ENCODE data around the gene PCGF5. TPM values are rescaled to one million over a fixed set of nuclear protein-coding genes. Genes with fewer than 3 reads are reported as not detected.
"Not testable (repeated sequence)": the region's sequence is repeated elsewhere in the genome, so short reads cannot be mapped to it uniquely, and the experiment has no call there.

The PCGF5 gene
- 27.8 and 31.2 TPM in 2 replicates for total RNA-seq
- long read RNA-seq, full-length matches to known transcripts, result 15 of 43 reads
- long read RNA-seq, partial matches to known transcripts, result 5 of 43 reads
- long read RNA-seq, other reads (novel, unspliced or antisense), result 23 of 43 reads

- Mint-ChIP-seq H3K36me3 (ENCODE audit: unreplicated experiment) (peaks cover 6% of the 10 kb centered on the region), H3K27ac (ENCODE audit: unreplicated experiment) (peak within 1 kb of the TSS; percentile 82), H3K9me3 (ENCODE audit: unreplicated experiment) (no peaks in the 10 kb centered on the region), H3K27me3 (ENCODE audit: unreplicated experiment) (no peaks in the 10 kb centered on the region), H3K4me3 (ENCODE audit: unreplicated experiment) (peak within 1 kb of the TSS; percentile 81), H3K4me1 (ENCODE audit: unreplicated experiment) (peaks cover 34% of the 10 kb centered on the region)
- DNase-seq (ENCODE audit: extremely low spot score, unreplicated experiment), result peak; percentile 96
- peak; percentile 44 for TF ChIP-seq CTCF (IDR thresholded peaks at IDR 0.05)
Measured at GRCh38 chr10:91220194-91220953, at the start of gene PCGF5. TSS of gene PCGF5 (plus strand) at chr10:91220663. CDS start at chr10:91222872, 2,209 bp downstream.

- Mint-ChIP-seq H3K9me3 (ENCODE audit: unreplicated experiment) (peaks cover 8% of the 10 kb centered on the region), H3K27me3 (ENCODE audit: unreplicated experiment) (no peaks in the 10 kb centered on the region), H3K27ac (ENCODE audit: unreplicated experiment) (no peak overlapping the region), H3K4me1 (ENCODE audit: unreplicated experiment) (no peaks in the 10 kb centered on the region), H3K4me3 (ENCODE audit: unreplicated experiment) (no peak overlapping the region), H3K36me3 (ENCODE audit: unreplicated experiment) (peaks cover 4% of the 10 kb centered on the region)
- no peak for DNase-seq (ENCODE audit: extremely low spot score, unreplicated experiment)
- no peak for TF ChIP-seq CTCF (IDR thresholded peaks at IDR 0.05)
Measured at GRCh38 chr10:91171485-91171884, 49.0 kb upstream of the PCGF5 start.

- H3K4me3 Mint-ChIP-seq (ENCODE audit: unreplicated experiment), result no peak overlapping the region
- no peak overlapping the region for H3K27ac Mint-ChIP-seq (ENCODE audit: unreplicated experiment)
- peaks cover 4% of the 10 kb centered on the region for H3K36me3 Mint-ChIP-seq (ENCODE audit: unreplicated experiment)
- peaks cover 11% of the 10 kb centered on the region for H3K9me3 Mint-ChIP-seq (ENCODE audit: unreplicated experiment)
- H3K27me3 Mint-ChIP-seq (ENCODE audit: unreplicated experiment), result no peaks in the 10 kb centered on the region
- TF ChIP-seq CTCF (IDR thresholded peaks at IDR 0.05), result no peak
- H3K4me1 Mint-ChIP-seq (ENCODE audit: unreplicated experiment), result no peaks in the 10 kb centered on the region
- no peak for DNase-seq (ENCODE audit: extremely low spot score, unreplicated experiment)
Measured at GRCh38 chr10:91172348-91172747, 48.1 kb upstream of the PCGF5 start.

GRCh38 chr10:91185239-91185875 lies 35.1 kb upstream of the PCGF5 start:
- Mint-ChIP-seq H3K9me3 (ENCODE audit: unreplicated experiment) (peaks cover 21% of the 10 kb centered on the region), H3K4me3 (ENCODE audit: unreplicated experiment) (no peak overlapping the region), H3K27ac (ENCODE audit: unreplicated experiment) (peak overlapping the region; percentile 73), H3K36me3 (ENCODE audit: unreplicated experiment) (peaks cover 10% of the 10 kb centered on the region), H3K27me3 (ENCODE audit: unreplicated experiment) (no peaks in the 10 kb centered on the region), H3K4me1 (ENCODE audit: unreplicated experiment) (peaks cover 9% of the 10 kb centered on the region)
- TF ChIP-seq CTCF (IDR thresholded peaks at IDR 0.05), result no peak
- DNase-seq (ENCODE audit: extremely low spot score, unreplicated experiment), result no peak

GRCh38 chr10:91187156-91187555 lies 33.3 kb upstream of the PCGF5 start:
- H3K4me1 Mint-ChIP-seq (ENCODE audit: unreplicated experiment), result peaks cover 22% of the 10 kb centered on the region
- peaks cover 20% of the 10 kb centered on the region for H3K9me3 Mint-ChIP-seq (ENCODE audit: unreplicated experiment)
- H3K27ac Mint-ChIP-seq (ENCODE audit: unreplicated experiment), result no peak overlapping the region
- H3K4me3 Mint-ChIP-seq (ENCODE audit: unreplicated experiment), result no peak overlapping the region
- no peaks in the 10 kb centered on the region for H3K27me3 Mint-ChIP-seq (ENCODE audit: unreplicated experiment)
- TF ChIP-seq CTCF (IDR thresholded peaks at IDR 0.05), result no peak
- peaks cover 9% of the 10 kb centered on the region for H3K36me3 Mint-ChIP-seq (ENCODE audit: unreplicated experiment)
- DNase-seq (ENCODE audit: extremely low spot score, unreplicated experiment), result no peak

GRCh38 chr10:91188010-91188409 lies 32.5 kb upstream of the PCGF5 start:
- not testable (repeated sequence) for H3K27ac Mint-ChIP-seq (ENCODE audit: unreplicated experiment); H3K4me3 Mint-ChIP-seq (ENCODE audit: unreplicated experiment); DNase-seq (ENCODE audit: extremely low spot score, unreplicated experiment); H3K36me3 Mint-ChIP-seq (ENCODE audit: unreplicated experiment); H3K27me3 Mint-ChIP-seq (ENCODE audit: unreplicated experiment)
- Mint-ChIP-seq H3K9me3 (ENCODE audit: unreplicated experiment) (peaks cover 13% of the 10 kb centered on the region), H3K4me1 (ENCODE audit: unreplicated experiment) (peaks cover 22% of the 10 kb centered on the region)
